Tibial artery (tissue), 4 donors: ENCODE data around the gene VGLL4.

Experiments
- DNase-seq, 2 donors: peaks; one replicate each; pipeline ENCODE4 v3.0.0-alpha.2; 2019
- H3K27ac ChIP-seq, 2 donors: fragments of 200-600 bp; sonication (generic) in 1 of 2; 1 replicate in 1 of 2; 2 replicates in 1 of 2; pipeline ENCODE4 v1.5.1; 2018 to 2019; ENCODE audit warnings: mild to moderate bottlenecking in 1 of 2
- H3K27me3 ChIP-seq, 2 donors: fragments of 200-600 bp; sonication (generic) in 1 of 2; one replicate each; pipeline versions ENCODE4 v1.5.1 to v1.6.0; 2016 to 2019
- H3K36me3 ChIP-seq, 3 donors: fragments of 200-600 bp; sonication (generic) in 2 of 3; one replicate each; pipeline ENCODE4 v1.5.1; 2016 to 2019; ENCODE audit warnings: mild to moderate bottlenecking in 2 of 3
- H3K4me1 ChIP-seq, 4 donors: fragments of 200-600 bp; sonication (generic) in 2 of 4; 1 replicate in 3 of 4; 2 replicates in 1 of 4; pipeline ENCODE4 v1.5.1; 2016 to 2019
- H3K4me3 ChIP-seq, 2 donors: fragments of 200-600 bp; sonication (generic) in 1 of 2; 1 replicate in 1 of 2; 2 replicates in 1 of 2; pipeline ENCODE4 v1.5.1; 2018 to 2019; ENCODE audit warnings: mild to moderate bottlenecking in 2 of 2
- H3K9me3 ChIP-seq, 3 donors: fragments of 200-600 bp; sonication (generic) in 1 of 3; one replicate each; pipeline ENCODE4 v1.5.1; 2016 to 2019
- CTCF ChIP-seq, 2 experiments: fragments of 200-600 bp in 1 of 2; fragments of 450-650 bp in 1 of 2; IDR thresholded peaks; one replicate each; pipeline ENCODE4 v1.5.1; 2017 to 2019; ENCODE audit warnings: antibody characterized with exemption in 2 of 2, mild to moderate bottlenecking in 1 of 2, moderate library complexity in 1 of 2
- intact Hi-C: fragments of 100-400 bp; cut with DNase I; formaldehyde crosslinking; loops from one replicate; pipeline ENCODE4 v1.15.0; 2023; ENCODE audit warnings: low total_unique reads

VGLL4 gene

GRCh38 chr3:11565492-11565891 is 78.2 kb downstream of the VGLL4 start:
- DNase-seq: no peak
- no peaks in the 10 kb centered on the region for H3K27me3 ChIP-seq
- H3K9me3 ChIP-seq: no peaks in the 10 kb centered on the region
- TF ChIP-seq CTCF (IDR thresholded peaks at IDR 0.05): no peak
- peaks cover 5 to 73% (median 60%) of the 10 kb centered on the region in 4 donors for H3K4me1 ChIP-seq
- intact Hi-C loops: loop anchor here (10.0 kb wide), 2 partner anchors 79 to 91 kb away; partner anchors contain the start of gene VGLL4
- no peak overlapping the region for H3K27ac ChIP-seq
- peaks cover 0 to 48% (median 27%) of the 10 kb centered on the region in 3 donors for H3K36me3 ChIP-seq
- H3K4me3 ChIP-seq: no peak overlapping the region

GRCh38 chr3:11565072-11565471 is 78.6 kb downstream of the VGLL4 start:
- no peaks in the 10 kb centered on the region for H3K27me3 ChIP-seq
- H3K36me3 ChIP-seq: peaks cover 0 to 48% (median 27%) of the 10 kb centered on the region in 3 donors
- H3K27ac ChIP-seq: peak overlapping the region in 1 of 2 donors; percentile 13
- TF ChIP-seq CTCF (IDR thresholded peaks at IDR 0.05): no peak
- no peaks in the 10 kb centered on the region for H3K9me3 ChIP-seq
- H3K4me3 ChIP-seq: no peak overlapping the region
- DNase-seq: no peak
- intact Hi-C loops: loop anchor here (10.0 kb wide), 2 partner anchors 80 to 90 kb away; partner anchors contain the start of gene VGLL4
- H3K4me1 ChIP-seq: peaks cover 5 to 73% (median 61%) of the 10 kb centered on the region in 4 donors

- H3K4me1 ChIP-seq: peaks cover 5 to 73% (median 61%) of the 10 kb centered on the region in 4 donors
- intact Hi-C loops: loop anchor here (10.0 kb wide), 2 partner anchors 80 to 90 kb away; partner anchors contain the start of gene VGLL4
- DNase-seq: peak in 1 of 2 donors; percentile 65
- TF ChIP-seq CTCF (IDR thresholded peaks at IDR 0.05): no peak
- H3K36me3 ChIP-seq: peaks cover 0 to 52% (median 27%) of the 10 kb centered on the region in 3 donors
- H3K4me3 ChIP-seq: no peak overlapping the region
- H3K9me3 ChIP-seq: no peaks in the 10 kb centered on the region
- no peaks in the 10 kb centered on the region for H3K27me3 ChIP-seq
- H3K27ac ChIP-seq: peak overlapping the region in 1 of 2 donors; percentile 13
Measured at GRCh38 chr3:11564577-11565001, 79.1 kb downstream of the VGLL4 start.

GRCh38 chr3:11563865-11564185 is 79.9 kb downstream of the VGLL4 start:
- Histone ChIP-seq H3K36me3 (peaks cover 4 to 60% (median 33%) of the 10 kb centered on the region in 3 donors), H3K4me3 (no peak overlapping the region), H3K9me3 (no peaks in the 10 kb centered on the region), H3K4me1 (peaks cover 5 to 71% (median 57%) of the 10 kb centered on the region in 4 donors), H3K27me3 (no peaks in the 10 kb centered on the region), H3K27ac (no peak overlapping the region)
- TF ChIP-seq CTCF (IDR thresholded peaks at IDR 0.05): no peak
- DNase-seq: peak in 1 of 2 donors; percentile 66
- intact Hi-C loops: loop anchor here (10.0 kb wide), 2 partner anchors 81 to 89 kb away; partner anchors contain the start of gene VGLL4

GRCh38 chr3:11563159-11563864 is 80.4 kb downstream of the VGLL4 start:
- Histone ChIP-seq H3K4me3 (no peak overlapping the region), H3K27me3 (no peaks in the 10 kb centered on the region), H3K36me3 (peaks cover 9 to 65% (median 38%) of the 10 kb centered on the region in 3 donors), H3K4me1 (peaks cover 3 to 71% (median 57%) of the 10 kb centered on the region in 4 donors), H3K27ac (no peak overlapping the region), H3K9me3 (no peaks in the 10 kb centered on the region)
- peak in 1 of 2 donors; percentile 56 for DNase-seq
- TF ChIP-seq CTCF (IDR thresholded peaks at IDR 0.05): no peak
- intact Hi-C loops: loop anchor here (10.0 kb wide), 2 partner anchors 81 to 89 kb away; partner anchors contain the start of gene VGLL4
